Stimulated activated CD4-positive, alpha-beta T cell treated with anti-CD3 and anti-CD28 coated beads, Interleukin-4, amount 100 ng/mL, for 48 hours (primary cell): ENCODE data around the gene CCDC88A.
"Not testable (repeated sequence)": the region's sequence is repeated elsewhere in the genome, so short reads cannot be mapped to it uniquely, and the experiment has no call there.

Experiments
- DNase-seq, 2 donors: peaks; one replicate each; pipeline ENCODE4 v3.0.0-alpha.2; 2020; ENCODE audit warnings: low read depth in 2 of 2

Gene CCDC88A

GRCh38 chr2:55419679-55420438 lies at the start of gene CCDC88A:
CCDC88A (minus strand) TSS chr2:55419856; CDS start chr2:55419079, 777 bp downstream.
- peak; percentile 85 to 86 for DNase-seq

- DNase-seq, result no peak
These were observed 42.0 kb upstream of the CCDC88A start for GRCh38 chr2:55461679-55462078.

- DNase-seq, result no peak
These were observed 40.9 kb upstream of the CCDC88A start for GRCh38 chr2:55460562-55460961.

- no peak for DNase-seq
These were observed 40.1 kb upstream of the CCDC88A start for GRCh38 chr2:55459714-55460274.

- DNase-seq, result no peak
These were observed 39.6 kb upstream of the CCDC88A start for GRCh38 chr2:55459279-55459678.

GRCh38 chr2:55454121-55454520 lies 34.5 kb upstream of the CCDC88A start:
- DNase-seq, result no peak

GRCh38 chr2:55452879-55453278 lies 33.2 kb upstream of the CCDC88A start:
- no peak for DNase-seq

GRCh38 chr2:55451699-55452098 lies 32.0 kb upstream of the CCDC88A start:
- DNase-seq, result no peak

GRCh38 chr2:55450014-55450413 lies 30.4 kb upstream of the CCDC88A start:
- DNase-seq, result not testable (repeated sequence)

- not testable (repeated sequence) for DNase-seq
These were observed 22.5 kb upstream of the CCDC88A start for GRCh38 chr2:55442045-55442760.

- DNase-seq, result no peak
These were observed 21.7 kb upstream of the CCDC88A start for GRCh38 chr2:55441280-55441892.

- no peak for DNase-seq
These were observed 19.4 kb upstream of the CCDC88A start for GRCh38 chr2:55439101-55439397.

GRCh38 chr2:55438391-55439100 lies 18.9 kb upstream of the CCDC88A start:
- no peak for DNase-seq

GRCh38 chr2:55437515-55438390 lies 18.1 kb upstream of the CCDC88A start:
- DNase-seq, result no peak

- no peak for DNase-seq
These were observed 12.4 kb upstream of the CCDC88A start for GRCh38 chr2:55431982-55432627.

GRCh38 chr2:55430211-55430975 lies 10.7 kb upstream of the CCDC88A start:
- no peak for DNase-seq

GRCh38 chr2:55428258-55428657 lies 8.6 kb upstream of the CCDC88A start:
- DNase-seq, result no peak

- no peak for DNase-seq
These were observed 5.8 kb upstream of the CCDC88A start for GRCh38 chr2:55425431-55425831.

GRCh38 chr2:55422876-55423665 lies 3.4 kb upstream of the CCDC88A start:
- no peak for DNase-seq
